UCSD-AML1 (cell line): ENCODE results near the gene SETD2.
"Not testable (repeated sequence)": the region's sequence is repeated elsewhere in the genome, so short reads cannot be mapped to it uniquely, and the experiment has no call there.

Source experiments
- DNase-seq: peaks from one replicate; lab custom pipeline; 2025; ENCODE audit not compliant: unreplicated experiment; lab: John Stamatoyannopoulos, UW

SETD2 gene

GRCh38 chr3:47164007-47164881, at the start of gene SETD2:
TSS of gene SETD2 (minus strand) at chr3:47164113. CDS start at chr3:47163924, 189 bp downstream.
- DNase-seq = peak; percentile 90

GRCh38 chr3:47210863-47211405, 47.0 kb upstream of the SETD2 start:
- no peak for DNase-seq

- DNase-seq = not testable (repeated sequence)
These were observed 42.1 kb upstream of the SETD2 start for GRCh38 chr3:47206022-47206421.

GRCh38 chr3:47204875-47205274, 41.0 kb upstream of the SETD2 start:
- no peak for DNase-seq

GRCh38 chr3:47202542-47202941, 38.6 kb upstream of the SETD2 start:
- no peak for DNase-seq

- no peak for DNase-seq
These were observed 33.4 kb upstream of the SETD2 start for GRCh38 chr3:47197287-47197686.

GRCh38 chr3:47194994-47195393, 31.1 kb upstream of the SETD2 start:
- no peak for DNase-seq

- no peak for DNase-seq
These were observed 30.3 kb upstream of the SETD2 start for GRCh38 chr3:47193871-47194859.

- no peak for DNase-seq
These were observed 22.4 kb upstream of the SETD2 start for GRCh38 chr3:47186285-47186684.

- not testable (repeated sequence) for DNase-seq
These were observed 17.8 kb upstream of the SETD2 start for GRCh38 chr3:47181685-47182084.

- DNase-seq = not testable (repeated sequence)
These were observed 16.1 kb upstream of the SETD2 start for GRCh38 chr3:47180011-47180410.

- no peak for DNase-seq
These were observed 12.7 kb upstream of the SETD2 start for GRCh38 chr3:47176582-47176981.

GRCh38 chr3:47163169-47164006, 525 bp downstream of the SETD2 start:
- peak; percentile 62 for DNase-seq

- no peak for DNase-seq
These were observed 1.2 kb downstream of the SETD2 start for GRCh38 chr3:47162697-47163168.

GRCh38 chr3:47161983-47162696, 1.8 kb downstream of the SETD2 start:
- no peak for DNase-seq

- DNase-seq = no peak
These were observed 4.1 kb downstream of the SETD2 start for GRCh38 chr3:47159820-47160219.

GRCh38 chr3:47158208-47158607, 5.7 kb downstream of the SETD2 start:
- DNase-seq = no peak

- no peak for DNase-seq
These were observed 7.5 kb downstream of the SETD2 start for GRCh38 chr3:47156396-47156795.

GRCh38 chr3:47152578-47152977, 11.3 kb downstream of the SETD2 start:
- DNase-seq = no peak

GRCh38 chr3:47151836-47152235, 12.1 kb downstream of the SETD2 start:
- no peak for DNase-seq
